Endodermal cell (in vitro differentiated cells): Measurements from ENCODE around the gene ING2. TPM values are rescaled to one million over a fixed set of nuclear protein-coding genes. Genes with fewer than 3 reads are reported as not detected.

Source experiments
- DNase-seq: peaks from one replicate; pipeline ENCODE4 v3.0.0-alpha.2; 2017
- H3K27ac ChIP-seq: 2 replicates; pipeline ENCODE4 v1.5.1; 2013; ENCODE audit warnings: mild to moderate bottlenecking, low read depth, low read length, moderate library complexity
- H3K27me3 ChIP-seq: 2 replicates; pipeline ENCODE4 v1.6.1; 2013; ENCODE audit warnings: mild to moderate bottlenecking, low read length, moderate library complexity; ENCODE audit not compliant: insufficient read depth, control insufficient read depth, poor library complexity, severe bottlenecking
- H3K36me3 ChIP-seq: 2 replicates; pipeline ENCODE4 v1.7.0; 2013; ENCODE audit warnings: mild to moderate bottlenecking, low read length, moderate library complexity; ENCODE audit not compliant: control insufficient read depth, insufficient read depth
- H3K4me1 ChIP-seq: one replicate; pipeline ENCODE4 v1.7.0; 2013; ENCODE audit warnings: low read length; ENCODE audit not compliant: control insufficient read depth, insufficient read depth
- H3K4me3 ChIP-seq: 2 replicates; pipeline ENCODE4 v1.5.1; 2013; ENCODE audit warnings: mild to moderate bottlenecking, low read length, moderate library complexity
- H3K9ac ChIP-seq: 2 replicates; pipeline ENCODE4 v1.6.1; 2013; ENCODE audit warnings: mild to moderate bottlenecking, low read length, moderate library complexity; ENCODE audit not compliant: poor library complexity, severe bottlenecking; ENCODE audit errors: extremely low read depth
- H3K9me3 ChIP-seq: 2 replicates; pipeline ENCODE4 v1.6.1; 2013; ENCODE audit warnings: mild to moderate bottlenecking, low read length, moderate library complexity; ENCODE audit not compliant: control insufficient read depth
- H3K27ac Mint-ChIP-seq: 2 replicates; pipeline ENCODE4 v1.8.0; 2020; ENCODE audit warnings: mixed read lengths
- H3K27me3 Mint-ChIP-seq: 2 replicates; pipeline ENCODE4 v1.8.0; 2021; ENCODE audit warnings: mild to moderate bottlenecking, mixed read lengths; ENCODE audit not compliant: insufficient read depth
- H3K36me3 Mint-ChIP-seq: 2 replicates; pipeline ENCODE4 v1.8.0; 2020; ENCODE audit warnings: low read depth, mixed read lengths
- H3K4me1 Mint-ChIP-seq: 2 replicates; pipeline ENCODE4 v1.8.0; 2020; ENCODE audit warnings: mixed read lengths
- H3K4me3 Mint-ChIP-seq: 2 replicates; pipeline ENCODE4 v1.8.0; 2020; ENCODE audit warnings: mild to moderate bottlenecking, moderate library complexity, mixed read lengths
- H3K9me3 Mint-ChIP-seq: 2 replicates; pipeline ENCODE4 v1.8.0; 2020; ENCODE audit warnings: mild to moderate bottlenecking, mixed read lengths
- CTCF ChIP-seq: fragments of 200-600 bp; sonication (generic); conservative IDR thresholded peaks from 2 replicates; pipeline ENCODE4 v1.5.0; 2021; ENCODE audit warnings: antibody characterized with exemption, mild to moderate bottlenecking
- WGBS, 2 experiments: methylation state at CpG; one replicate each; pipeline versions ENCODE4 v1.1.5 to v1.1.7; 2013; ENCODE audit warnings: missing lambda C conversion rate in 2 of 2, mixed read lengths in 1 of 2; ENCODE audit not compliant: insufficient coverage in 1 of 2, insufficient read length in 1 of 2; 5-methylcytosine and 5-hydroxymethylcytosine counted together
- total RNA-seq, 2 donors: library from RNA; stranded (reverse); fragmentation: NEBNext Ultra II Directional in 1 of 2; extraction: Animal tissue kit (Norgen Biotek cat#: 25700) in 1 of 2; gene quantifications; 2 replicates in 1 of 2; 3 replicates in 1 of 2; pipeline ENCODE4 v1.2.1, GENCODE V29; 2021

The ING2 gene
- total RNA-seq, 2 donors from 2014 or later = 16.9 to 19.8 TPM

GRCh38 chr4:183470821-183471220 lies 34.0 kb upstream of the ING2 start:
- H3K4me1 Mint-ChIP-seq = peaks cover 13% of the 10 kb centered on the region
- no peak overlapping the region for H3K27ac Mint-ChIP-seq
- peaks cover 14% of the 10 kb centered on the region for H3K36me3 Mint-ChIP-seq
- Histone ChIP-seq H3K9me3 (peaks cover 8% of the 10 kb centered on the region), H3K27me3 (no peaks in the 10 kb centered on the region), H3K36me3 (no peaks in the 10 kb centered on the region), H3K9ac (no peak overlapping the region), H3K4me3 (no peak overlapping the region), H3K27ac (no peak overlapping the region), H3K4me1 (no peaks in the 10 kb centered on the region)
- H3K4me3 Mint-ChIP-seq = no peak overlapping the region
- no peak for TF ChIP-seq CTCF
- DNase-seq = no peak
- 87 to 88% methylated on average over 4 of the region's 4 CpGs for WGBS, 2 experiments
- H3K9me3 Mint-ChIP-seq = peaks cover 19% of the 10 kb centered on the region
- H3K27me3 Mint-ChIP-seq = no peaks in the 10 kb centered on the region

- WGBS, 2 experiments = 44 to 81% methylated on average over 2 to 8 of the region's 12 CpGs
- Histone ChIP-seq H3K4me1 (no peaks in the 10 kb centered on the region), H3K27me3 (no peaks in the 10 kb centered on the region), H3K27ac (no peak overlapping the region), H3K9ac (no peak overlapping the region), H3K36me3 (no peaks in the 10 kb centered on the region), H3K9me3 (peaks cover 8% of the 10 kb centered on the region), H3K4me3 (no peak overlapping the region)
- H3K27me3 Mint-ChIP-seq = no peaks in the 10 kb centered on the region
- H3K36me3 Mint-ChIP-seq = peaks cover 12% of the 10 kb centered on the region
- DNase-seq = peak; percentile 95
- TF ChIP-seq CTCF = peak; percentile 93
- H3K4me3 Mint-ChIP-seq = no peak overlapping the region
- H3K27ac Mint-ChIP-seq = no peak overlapping the region
- peaks cover 6% of the 10 kb centered on the region for H3K4me1 Mint-ChIP-seq
- peaks cover 17% of the 10 kb centered on the region for H3K9me3 Mint-ChIP-seq
Measured at GRCh38 chr4:183471946-183472708, 32.7 kb upstream of the ING2 start.

GRCh38 chr4:183478123-183478522 lies 26.7 kb upstream of the ING2 start:
- H3K27me3 Mint-ChIP-seq = no peaks in the 10 kb centered on the region
- H3K27ac ChIP-seq = no peak overlapping the region
- peaks cover 7% of the 10 kb centered on the region for H3K9me3 Mint-ChIP-seq
- no peak overlapping the region for H3K4me3 ChIP-seq
- no peak for DNase-seq
- H3K27ac Mint-ChIP-seq = no peak overlapping the region
- no peak for TF ChIP-seq CTCF
- peaks cover 9% of the 10 kb centered on the region for H3K36me3 Mint-ChIP-seq
- no peak overlapping the region for H3K9ac ChIP-seq
- no peaks in the 10 kb centered on the region for H3K36me3 ChIP-seq
- no peaks in the 10 kb centered on the region for H3K4me1 Mint-ChIP-seq
- no peaks in the 10 kb centered on the region for H3K9me3 ChIP-seq
- H3K27me3 ChIP-seq = no peaks in the 10 kb centered on the region
- 82 to 84% methylated on average over 5 of the region's 5 CpGs for WGBS, 2 experiments
- no peaks in the 10 kb centered on the region for H3K4me1 ChIP-seq
- no peak overlapping the region for H3K4me3 Mint-ChIP-seq
